A549 (cell line): ENCODE data around the gene IGFBP3. TPM values are rescaled to one million over a fixed set of nuclear protein-coding genes. Genes with fewer than 3 reads are reported as not detected.
A peak's percentile ranks its signal among the peaks of the same experiment; 100 is the strongest.

Experiments
- ATAC-seq, 2 experiments: fragments of 200-7000 bp in 1 of 2; fragments of >200 bp in 1 of 2; cut with Nextera tagmentation in 1 of 2; cut with Tn5 transposase in 1 of 2; 3 replicates each; pipeline versions ENCODE4 v1.8.0 to v1.9.1; 2018 to 2020; ENCODE audit warnings: mild to moderate bottlenecking in 1 of 2, moderate library complexity in 1 of 2
- CTCF ChIA-PET: fragments of 300-600 bp; sonication (Branson Sonifier 250); formaldehyde crosslinking; extraction: SDS; loops from one replicate; lab custom pipeline; 2021; ENCODE audit warnings: antibody characterized with exemption, inconsistent platforms; lab: Yijun Ruan, JAX
- POLR2A ChIA-PET: fragments of 350-600 bp; formaldehyde crosslinking; extraction: SDS; loops from one replicate; lab custom pipeline; 2021; ENCODE audit warnings: antibody characterized with exemption, inconsistent platforms; lab: Yijun Ruan, JAX
- DNase-seq, 2 experiments: peaks; one replicate each; pipeline versions ENCODE4 v3.0.0 to v3.0.0-alpha.2; 2011 to 2016; ENCODE audit warnings: low read depth in 1 of 2, low spot score in 1 of 2
- FAIRE-seq: peaks from 2 replicates; lab custom pipeline; 2011; peaks lifted over from hg19 to GRCh38; lab: Jason Lieb, UNC
- H3K27ac ChIP-seq, 2 experiments: fragments of >200 bp; sonication (Bioruptor Twin); formaldehyde crosslinking; 3 replicates each; pipeline ENCODE4 v1.5.1; 2016 to 2017
- H3K4me1 ChIP-seq: fragments of >200 bp; sonication (Bioruptor Twin); formaldehyde crosslinking; 3 replicates; pipeline ENCODE4 v1.6.1; 2016
- H3K4me2 ChIP-seq: fragments of >200 bp; sonication (Bioruptor Twin); formaldehyde crosslinking; 3 replicates; pipeline ENCODE4 v1.6.1; 2016
- H3K4me3 ChIP-seq: fragments of >200 bp; sonication (Bioruptor Twin); formaldehyde crosslinking; 3 replicates; pipeline ENCODE4 v1.5.1; 2016
- H3K9me3 ChIP-seq: fragments of >200 bp; sonication (Bioruptor Twin); formaldehyde crosslinking; 3 replicates; pipeline ENCODE4 v1.6.1; 2016
- ATOH8 ChIP-seq: fragments of 250-450 bp; sonication (Bioruptor Pico); IDR thresholded peaks from 2 replicates; pipeline ENCODE4 v1.5.0; 2020; ENCODE audit warnings: low read depth, mild to moderate bottlenecking, moderate library complexity
- BCL3 ChIP-seq: fragments of >200 bp; sonication (Bioruptor Twin); formaldehyde crosslinking; IDR thresholded peaks from 3 replicates; pipeline ENCODE4 v1.6.1; 2016
- CEBPB ChIP-seq, 2 experiments: fragments of >200 bp in 1 of 2; sonication (Bioruptor Twin) in 1 of 2; formaldehyde crosslinking in 1 of 2; IDR thresholded peaks; 2 replicates each; pipeline ENCODE4 v1.6.1; 2012 to 2016
- CTCF ChIP-seq: fragments of >200 bp; sonication (Bioruptor Twin); formaldehyde crosslinking; IDR thresholded peaks from 3 replicates; pipeline ENCODE4 v1.5.1; 2016
- ELK1 ChIP-seq: fragments of 150-350 bp; IDR thresholded peaks from 2 replicates; pipeline ENCODE4 v1.6.1; 2014; ENCODE audit warnings: low read depth, mild to moderate bottlenecking, low read length
- EP300 ChIP-seq, 2 experiments: fragments of >200 bp; sonication (Bioruptor Twin); formaldehyde crosslinking; IDR thresholded peaks; 2 replicates in 1 of 2; 3 replicates in 1 of 2; pipeline ENCODE4 v1.6.1; 2016 to 2017
- HOXA7 ChIP-seq: fragments of 250-450 bp; sonication (Bioruptor Pico); IDR thresholded peaks from 2 replicates; pipeline ENCODE4 v1.5.0; 2020; ENCODE audit warnings: mild to moderate bottlenecking, moderate library complexity
- MAFK ChIP-seq: fragments of 450-650 bp; IDR thresholded peaks from 2 replicates; pipeline ENCODE4 v1.6.1; 2014; ENCODE audit not compliant: partially characterized antibody
- MAZ ChIP-seq: fragments of 150-350 bp; IDR thresholded peaks from 2 replicates; pipeline ENCODE4 v1.6.1; 2014; ENCODE audit warnings: antibody characterized with exemption, low read depth, low read length, borderline replicate concordance
- NR3C1 ChIP-seq: fragments of >200 bp; sonication (Bioruptor Twin); formaldehyde crosslinking; IDR thresholded peaks from 3 replicates; pipeline ENCODE4 v1.6.1; 2017
- POLR2AphosphoS2 ChIP-seq: conservative IDR thresholded peaks from 2 replicates; pipeline ENCODE4 v1.6.1; 2012; ENCODE audit warnings: low read length, improper control_type of control experiment, inconsistent platforms
- RAD21 ChIP-seq, 2 experiments: fragments of >200 bp in 1 of 2; sonication (Bioruptor Twin) in 1 of 2; formaldehyde crosslinking in 1 of 2; IDR thresholded peaks in 1 of 2; conservative IDR thresholded peaks in 1 of 2; 2 replicates in 1 of 2; 3 replicates in 1 of 2; pipeline ENCODE4 v1.6.1; 2012 to 2018; ENCODE audit warnings: inconsistent platforms in 1 of 2
- RARB ChIP-seq: fragments of 250-450 bp; sonication (Bioruptor Pico); IDR thresholded peaks from 2 replicates; pipeline ENCODE4 v1.8.0; 2021; ENCODE audit warnings: mild to moderate bottlenecking, moderate library complexity
- RCOR1 ChIP-seq: fragments of 150-350 bp; IDR thresholded peaks from 2 replicates; pipeline ENCODE4 v1.6.1; 2014; ENCODE audit warnings: antibody characterized with exemption, low read length, low read depth
- REST ChIP-seq: fragments of 200-600 bp; sonication (generic); IDR thresholded peaks from 2 replicates; pipeline ENCODE4 v1.6.1; 2016; ENCODE audit warnings: antibody characterized with exemption, mild to moderate bottlenecking, moderate library complexity
- SMC3 ChIP-seq: fragments of >200 bp; sonication (Bioruptor Twin); formaldehyde crosslinking; IDR thresholded peaks from 3 replicates; pipeline ENCODE4 v1.6.1; 2018; ENCODE audit warnings: inconsistent platforms
- ZC3H11A ChIP-seq: fragments of 450-650 bp; IDR thresholded peaks from 2 replicates; pipeline ENCODE4 v1.6.1; 2014; ENCODE audit warnings: antibody characterized with exemption, mild to moderate bottlenecking
- WGBS: methylation state at CpG from one replicate; pipeline ENCODE4 v1.1.6; 2017; ENCODE audit errors: missing lambda C conversion rate; 5-methylcytosine and 5-hydroxymethylcytosine counted together
- polyA plus RNA-seq, 4 experiments: library from polyadenylated mRNA; depleted of rRNA in 3 of 4; stranded (reverse); fragments of >200 nt; fragmentation: RNase III in 1 of 4; extraction: RNeasy Plus Mini Kit Qiagen cat#74134 plus additional on column Dnase treatment in 1 of 4; gene quantifications; 2 replicates in 3 of 4; 3 replicates in 1 of 4; pipeline ENCODE4 v1.2.3, GENCODE V29; 2011 to 2017
- TF ChIP-seq, protein P1 (sequence below): IDR thresholded peaks from 2 replicates; pipeline ENCODE4 v1.6.1; 2012; ENCODE audit warnings: low read depth, borderline replicate concordance

Gene IGFBP3
- polyA plus RNA-seq, 2 of the 4 experiments (the other 2 are of a cell fraction) = 153 to 291 TPM

- Histone ChIP-seq H3K27ac (peak overlapping the region in 1 of 2 experiments; percentile 86; a peak in 1 of 6 replicates), H3K4me2 (no peak overlapping the region), H3K4me3 (no peak overlapping the region), H3K4me1 (peaks cover 27% of the 10 kb centered on the region), H3K9me3 (no peaks in the 10 kb centered on the region)
- FAIRE-seq = peak; percentile 88
- CTCF ChIA-PET = interaction anchor here (0.5 to 3.9 kb wide), 21 partner anchors 9 to 1303 kb away, joined by 3 to 27 read pairs (median 5); no protein-coding TSS in a partner anchor
- POLR2A ChIA-PET = interaction anchor here (1.4 kb wide), 1 partner anchor 30 kb away, joined by 4 read pairs; the partner anchor contains the start of gene IGFBP3
- peak in 1 of 2 experiments; percentile 38 for DNase-seq
- TF ChIP-seq CEBPB (IDR thresholded peaks at IDR 0.05) (no peak), SMC3 (peak; percentile 71), HOXA7 (CRISPR knock-in tag) (no peak), RARB (CRISPR knock-in tag) (0 out of 2 replicates have a peak, but pooled peaks have one; percentile 28), MAFK (no peak), ZC3H11A (no peak), ATOH8 (CRISPR knock-in tag) (no peak), EP300 (IDR thresholded peaks at IDR 0.05) (no peak), NR3C1 (no peak), CTCF (peak; percentile 87), RAD21 (conservative IDR thresholded peaks at IDR 0.05 in 1 of 2, IDR thresholded peaks at IDR 0.05 in 1 of 2) (peak; percentile 81 to 87)
- ATAC-seq = no peak
- 34% methylated on average over 6 of the region's 6 CpGs for WGBS
Observed at GRCh38 chr7:45890902-45891461, 30.1 kb downstream of the IGFBP3 start.

DNA sequence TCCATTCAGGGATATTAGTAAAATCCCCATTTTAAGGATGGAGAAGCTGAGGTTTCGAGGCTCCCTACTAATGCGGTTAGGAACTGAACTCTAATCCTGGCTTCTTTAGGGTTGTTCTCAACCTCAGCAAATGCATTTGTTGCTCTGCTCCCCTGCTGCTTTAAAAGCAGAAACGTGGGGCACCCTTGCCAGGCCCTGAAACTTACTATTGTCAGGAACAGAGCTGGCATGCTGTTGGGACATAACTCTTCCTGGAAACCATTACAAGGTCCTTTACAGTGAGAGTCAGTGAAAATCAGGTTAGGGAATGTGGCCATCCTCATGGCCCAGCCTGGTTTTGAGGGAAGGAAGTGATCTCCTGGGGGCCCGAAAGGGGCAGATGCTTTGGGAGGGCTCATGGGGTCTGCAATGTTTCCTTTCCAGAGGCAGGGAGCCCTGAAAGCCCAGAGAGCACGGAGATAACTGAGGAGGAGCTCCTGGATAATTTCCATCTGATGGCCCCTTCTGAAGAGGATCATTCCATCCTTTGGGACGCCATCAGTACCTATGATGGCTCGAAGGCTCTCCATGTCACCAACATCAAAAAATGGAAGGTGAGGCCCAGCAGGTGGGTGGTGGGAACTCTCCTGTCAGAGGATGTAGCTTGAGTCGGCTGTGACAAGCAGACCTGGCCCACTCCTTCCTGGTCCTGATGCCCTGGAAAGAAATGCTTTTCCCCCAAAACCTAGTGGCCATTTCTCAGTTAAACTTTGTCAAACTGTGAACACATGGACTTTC is 30.8 kb downstream of the IGFBP3 start:
- no peak overlapping the region; the same call in 2 of the 3 replicates for H3K4me3 ChIP-seq
- H3K4me2 ChIP-seq = peak overlapping the region; percentile 97
- peaks cover 34% of the 10 kb centered on the region for H3K4me1 ChIP-seq
- DNase-seq (no peak), ATAC-seq (no peak), FAIRE-seq (no peak)
- CTCF ChIA-PET = interaction anchor here (0.5 to 3.9 kb wide), 22 partner anchors 8 to 1304 kb away, joined by 3 to 27 read pairs (median 6); no protein-coding TSS in a partner anchor
- POLR2A ChIA-PET = interaction anchor here (1.4 kb wide), 1 partner anchor 31 kb away, joined by 4 read pairs; the partner anchor contains the start of gene IGFBP3
- no peaks in the 10 kb centered on the region for H3K9me3 ChIP-seq
- whole genome bisulfite sequencing = 78% methylated on average over 8 of the region's 8 CpGs
- TF ChIP-seq RCOR1 = no peak
- no peak for TF ChIP-seq BCL3
- TF ChIP-seq ZC3H11A = no peak
- peak overlapping the region in 1 of 2 experiments; percentile 86; a peak in 2 of 6 replicates for H3K27ac ChIP-seq

DNA sequence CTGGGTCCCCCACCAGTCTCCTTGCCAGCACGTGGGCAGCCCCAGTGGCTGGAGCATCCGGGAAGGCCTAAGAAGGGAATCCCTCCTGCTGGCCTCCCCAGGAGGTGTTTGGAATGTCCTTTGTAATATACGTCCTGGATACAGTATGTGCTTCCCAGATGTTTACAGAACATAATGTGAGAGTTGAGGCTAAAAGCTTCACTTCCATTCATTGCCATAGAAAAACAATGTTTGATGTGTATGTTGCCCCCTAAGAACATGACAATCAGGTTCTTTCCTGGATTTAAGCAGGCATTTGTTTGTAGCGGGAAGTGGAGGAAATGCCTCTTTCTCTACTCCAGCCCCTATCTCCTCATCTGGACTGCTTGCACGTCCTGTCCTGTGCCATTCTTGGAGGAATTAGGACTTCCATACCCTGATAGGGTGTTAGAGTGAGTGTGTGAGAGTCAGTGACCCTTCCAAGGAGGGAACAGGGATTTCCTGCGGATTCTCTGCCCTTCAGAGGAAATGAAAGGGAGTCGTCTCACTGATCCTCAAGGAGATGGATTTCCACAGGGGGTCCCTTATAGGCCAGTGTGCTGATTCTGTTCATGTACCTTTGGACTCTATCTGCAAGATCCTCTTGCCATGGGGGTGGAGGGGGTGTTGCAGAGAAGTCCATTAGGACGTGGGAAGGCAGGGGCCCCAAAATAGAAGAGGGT is 31.6 kb downstream of the IGFBP3 start:
- Histone ChIP-seq H3K4me1 (peaks cover 42% of the 10 kb centered on the region), H3K4me3 (peak overlapping the region; percentile 74), H3K9me3 (no peaks in the 10 kb centered on the region), H3K4me2 (peak overlapping the region; percentile 97), H3K27ac (peak overlapping the region; percentile 86 to 89)
- no peak for DNase-seq
- ChIA-PET POLR2A (interaction anchor here (2.3 kb wide), 1 partner anchor 32 kb away, joined by 9 read pairs; the partner anchor contains the start of gene IGFBP3), CTCF (interaction anchor here (0.5 to 7.8 kb wide), 12 partner anchors 7 to 1291 kb away, joined by 3 to 51 read pairs (median 8); partner anchors contain the start of gene IGFBP3)
- WGBS = 74% methylated on average over 8 of the region's 8 CpGs
- peak in 1 of 2 experiments; percentile 15; a peak in 3 of 6 replicates for ATAC-seq
- no peak for TF ChIP-seq MAZ
- no peak for TF ChIP-seq ELK1
- TF ChIP-seq, protein P1, sequence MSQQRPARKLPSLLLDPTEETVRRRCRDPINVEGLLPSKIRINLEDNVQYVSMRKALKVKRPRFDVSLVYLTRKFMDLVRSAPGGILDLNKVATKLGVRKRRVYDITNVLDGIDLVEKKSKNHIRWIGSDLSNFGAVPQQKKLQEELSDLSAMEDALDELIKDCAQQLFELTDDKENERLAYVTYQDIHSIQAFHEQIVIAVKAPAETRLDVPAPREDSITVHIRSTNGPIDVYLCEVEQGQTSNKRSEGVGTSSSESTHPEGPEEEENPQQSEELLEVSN = no peak
- TF ChIP-seq REST = no peak
- TF ChIP-seq POLR2AphosphoS2 = no peak
- no peak for FAIRE-seq
